Measurements from ENCODE around the gene KCNK13.
"Not testable (repeated sequence)": the region's sequence is repeated elsewhere in the genome, so short reads cannot be mapped to it uniquely, and the experiment has no call there.

The KCNK13 gene

GRCh38 chr14:90061685-90062126, at the start of gene KCNK13:
Gene KCNK13 (plus strand): TSS chr14:90061994. CDS start chr14:90062206, 212 bp downstream.
- DNase-seq (ENCODE audit: extremely low read depth in 1 of 2, low read depth in 1 of 2) = no peak

- DNase-seq (ENCODE audit: extremely low read depth in 1 of 2, low read depth in 1 of 2) = no peak
Measured at GRCh38 chr14:90017371-90017770, 44.4 kb upstream of the KCNK13 start.

- DNase-seq (ENCODE audit: extremely low read depth in 1 of 2, low read depth in 1 of 2) = no peak
Measured at GRCh38 chr14:90019824-90020523, 41.8 kb upstream of the KCNK13 start.

- no peak for DNase-seq (ENCODE audit: extremely low read depth in 1 of 2, low read depth in 1 of 2)
Measured at GRCh38 chr14:90023176-90023896, 38.5 kb upstream of the KCNK13 start.

GRCh38 chr14:90024910-90025309, 36.9 kb upstream of the KCNK13 start:
- no peak for DNase-seq (ENCODE audit: extremely low read depth in 1 of 2, low read depth in 1 of 2)

- DNase-seq (ENCODE audit: extremely low read depth in 1 of 2, low read depth in 1 of 2) = not testable (repeated sequence)
Measured at GRCh38 chr14:90026608-90027007, 35.2 kb upstream of the KCNK13 start.

- DNase-seq (ENCODE audit: extremely low read depth in 1 of 2, low read depth in 1 of 2) = no peak
Measured at GRCh38 chr14:90027842-90028241, 34.0 kb upstream of the KCNK13 start.

GRCh38 chr14:90034156-90034555, 27.6 kb upstream of the KCNK13 start:
- no peak for DNase-seq (ENCODE audit: extremely low read depth in 1 of 2, low read depth in 1 of 2)

GRCh38 chr14:90034835-90035525, 26.8 kb upstream of the KCNK13 start:
- no peak for DNase-seq (ENCODE audit: extremely low read depth in 1 of 2, low read depth in 1 of 2)

- no peak for DNase-seq (ENCODE audit: extremely low read depth in 1 of 2, low read depth in 1 of 2)
Measured at GRCh38 chr14:90039253-90040010, 22.4 kb upstream of the KCNK13 start.

GRCh38 chr14:90040411-90040810, 21.4 kb upstream of the KCNK13 start:
- no peak for DNase-seq (ENCODE audit: extremely low read depth in 1 of 2, low read depth in 1 of 2)

- no peak for DNase-seq (ENCODE audit: extremely low read depth in 1 of 2, low read depth in 1 of 2)
Measured at GRCh38 chr14:90042496-90043252, 19.1 kb upstream of the KCNK13 start.

- DNase-seq (ENCODE audit: extremely low read depth in 1 of 2, low read depth in 1 of 2) = no peak
Measured at GRCh38 chr14:90045616-90046015, 16.2 kb upstream of the KCNK13 start.

- DNase-seq (ENCODE audit: extremely low read depth in 1 of 2, low read depth in 1 of 2) = no peak
Measured at GRCh38 chr14:90049390-90049789, 12.4 kb upstream of the KCNK13 start.

- no peak for DNase-seq (ENCODE audit: extremely low read depth in 1 of 2, low read depth in 1 of 2)
Measured at GRCh38 chr14:90050271-90050670, 11.5 kb upstream of the KCNK13 start.

- no peak for DNase-seq (ENCODE audit: extremely low read depth in 1 of 2, low read depth in 1 of 2)
Measured at GRCh38 chr14:90053044-90053443, 8.8 kb upstream of the KCNK13 start.

- no peak for DNase-seq (ENCODE audit: extremely low read depth in 1 of 2, low read depth in 1 of 2)
Measured at GRCh38 chr14:90054803-90055202, 7.0 kb upstream of the KCNK13 start.

- DNase-seq (ENCODE audit: extremely low read depth in 1 of 2, low read depth in 1 of 2) = no peak
Measured at GRCh38 chr14:90056826-90057225, 5.0 kb upstream of the KCNK13 start.

- no peak for DNase-seq (ENCODE audit: extremely low read depth in 1 of 2, low read depth in 1 of 2)
Measured at GRCh38 chr14:90058876-90059458, 2.8 kb upstream of the KCNK13 start.
